Activated CD8-positive, alpha-beta T cell treated with anti-CD3 and anti-CD28 coated beads for 36 hours (primary cell): Measurements from ENCODE around the gene GCAT. TPM values are rescaled to one million over a fixed set of nuclear protein-coding genes. Genes with fewer than 3 reads are reported as not detected.

ENCODE experiments used
- ATAC-seq: fragments of 200-7000 bp; cut with Tn5 transposase; one replicate; pipeline ENCODE4 v1.10.0; 2021; ENCODE audit warnings: mild to moderate bottlenecking, moderate library complexity
- CTCF ChIA-PET: fragments of 350-600 bp; sonication (Branson Sonifier 250); formaldehyde crosslinking; loops from one replicate; lab custom pipeline; 2021; ENCODE audit warnings: antibody characterized with exemption; lab: Charles Lee
- POLR2A ChIA-PET: fragments of 350-600 bp; sonication (Branson Sonifier 250); formaldehyde crosslinking; loops from one replicate; lab custom pipeline; 2021; ENCODE audit warnings: antibody characterized with exemption; lab: Charles Lee
- DNase-seq: peaks from one replicate; pipeline ENCODE4 v3.0.0-alpha.2; 2020
- H3K27ac Mint-ChIP-seq: one replicate; pipeline ENCODE4 v1.8.0; 2021; ENCODE audit warnings: mild to moderate bottlenecking, mixed read lengths
- H3K27me3 Mint-ChIP-seq: one replicate; pipeline ENCODE4 v1.8.0; 2021; ENCODE audit warnings: mixed read lengths
- H3K36me3 Mint-ChIP-seq: one replicate; pipeline ENCODE4 v1.8.0; 2021; ENCODE audit warnings: low read depth, mixed read lengths
- H3K4me1 Mint-ChIP-seq: one replicate; pipeline ENCODE4 v1.8.0; 2021; ENCODE audit warnings: low read depth, mixed read lengths
- H3K4me3 Mint-ChIP-seq: one replicate; pipeline ENCODE4 v1.8.0; 2021; ENCODE audit warnings: mild to moderate bottlenecking, moderate library complexity, mixed read lengths
- H3K9me3 Mint-ChIP-seq: one replicate; pipeline ENCODE4 v1.8.0; 2021; ENCODE audit warnings: mixed read lengths
- intact Hi-C: fragments of 100-400 bp; cut with micrococcal nuclease; formaldehyde crosslinking; loops from one replicate; pipeline ENCODE4 v1.10.0; 2022
- total RNA-seq, 2 experiments: library from RNA; stranded (reverse); gene quantifications; one replicate each; pipeline ENCODE4 v1.2.3, GENCODE V29; 2021
- TF ChIP-seq, protein P1 (sequence below): fragments of 200-600 bp; IDR thresholded peaks from one replicate; pipeline ENCODE4 v1.8.0; 2022; ENCODE audit warnings: antibody characterized with exemption, mild to moderate bottlenecking

Gene GCAT
- total RNA-seq, 2 experiments from 2014 or later: 19.0 to 20.4 TPM

DNA sequence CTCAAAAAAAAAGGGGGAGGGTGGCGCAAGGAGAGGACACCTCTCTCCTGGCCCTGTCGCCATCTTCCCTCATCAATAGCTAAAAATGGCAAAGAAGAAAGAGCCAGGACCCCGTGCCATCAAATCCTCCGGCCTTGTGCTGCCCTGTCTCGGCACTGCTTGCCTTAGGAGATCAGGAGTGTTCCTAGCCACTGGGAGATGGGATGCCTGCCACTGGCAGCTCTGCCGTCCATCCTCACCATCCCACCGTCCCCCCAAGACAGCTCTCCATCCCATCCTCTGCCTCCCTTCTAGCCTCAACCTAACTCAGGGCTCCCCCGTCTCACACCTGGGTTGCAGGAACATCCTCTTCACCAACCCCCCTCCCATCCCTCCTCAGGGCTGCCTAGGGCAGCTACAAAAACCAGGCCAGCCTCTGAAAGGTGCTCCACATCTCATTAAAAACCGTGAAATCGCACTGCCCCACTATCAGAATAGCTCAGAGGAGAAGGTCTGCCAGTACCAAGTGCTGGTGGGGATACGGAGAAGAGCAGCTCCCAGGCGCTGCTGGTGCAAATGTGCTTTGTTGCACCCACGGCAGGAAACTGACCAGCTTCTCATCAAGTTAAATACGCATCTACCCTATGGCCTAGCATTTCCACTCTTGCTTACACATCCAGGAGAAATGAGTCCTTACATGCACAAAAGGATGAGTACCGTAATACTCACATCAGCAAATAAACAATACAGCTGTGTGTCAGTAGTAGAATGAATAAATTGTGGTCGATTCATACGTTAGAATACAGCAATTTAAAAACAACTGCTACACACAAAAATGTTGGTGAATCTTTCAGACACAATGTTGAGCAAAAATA is 31.7 kb upstream of the GCAT start:
- ChIA-PET CTCF (interaction anchor here (1.0 kb wide), 1 partner anchor 41 kb away, joined by 3 read pairs; no protein-coding TSS in a partner anchor), POLR2A (interaction anchor here (0.8 kb wide), 1 partner anchor 79 kb away, joined by 3 read pairs; the partner anchor contains the start of gene TRIOBP)
- intact Hi-C loops: no loop called here
- Mint-ChIP-seq H3K4me1 (no peaks in the 10 kb centered on the region), H3K36me3 (no peaks in the 10 kb centered on the region), H3K9me3 (no peaks in the 10 kb centered on the region), H3K27me3 (no peaks in the 10 kb centered on the region), H3K27ac (no peak overlapping the region), H3K4me3 (no peak overlapping the region)
- ATAC-seq (no peak), DNase-seq (no peak)
- TF ChIP-seq, protein P1, sequence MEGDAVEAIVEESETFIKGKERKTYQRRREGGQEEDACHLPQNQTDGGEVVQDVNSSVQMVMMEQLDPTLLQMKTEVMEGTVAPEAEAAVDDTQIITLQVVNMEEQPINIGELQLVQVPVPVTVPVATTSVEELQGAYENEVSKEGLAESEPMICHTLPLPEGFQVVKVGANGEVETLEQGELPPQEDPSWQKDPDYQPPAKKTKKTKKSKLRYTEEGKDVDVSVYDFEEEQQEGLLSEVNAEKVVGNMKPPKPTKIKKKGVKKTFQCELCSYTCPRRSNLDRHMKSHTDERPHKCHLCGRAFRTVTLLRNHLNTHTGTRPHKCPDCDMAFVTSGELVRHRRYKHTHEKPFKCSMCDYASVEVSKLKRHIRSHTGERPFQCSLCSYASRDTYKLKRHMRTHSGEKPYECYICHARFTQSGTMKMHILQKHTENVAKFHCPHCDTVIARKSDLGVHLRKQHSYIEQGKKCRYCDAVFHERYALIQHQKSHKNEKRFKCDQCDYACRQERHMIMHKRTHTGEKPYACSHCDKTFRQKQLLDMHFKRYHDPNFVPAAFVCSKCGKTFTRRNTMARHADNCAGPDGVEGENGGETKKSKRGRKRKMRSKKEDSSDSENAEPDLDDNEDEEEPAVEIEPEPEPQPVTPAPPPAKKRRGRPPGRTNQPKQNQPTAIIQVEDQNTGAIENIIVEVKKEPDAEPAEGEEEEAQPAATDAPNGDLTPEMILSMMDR: no peak

DNA sequence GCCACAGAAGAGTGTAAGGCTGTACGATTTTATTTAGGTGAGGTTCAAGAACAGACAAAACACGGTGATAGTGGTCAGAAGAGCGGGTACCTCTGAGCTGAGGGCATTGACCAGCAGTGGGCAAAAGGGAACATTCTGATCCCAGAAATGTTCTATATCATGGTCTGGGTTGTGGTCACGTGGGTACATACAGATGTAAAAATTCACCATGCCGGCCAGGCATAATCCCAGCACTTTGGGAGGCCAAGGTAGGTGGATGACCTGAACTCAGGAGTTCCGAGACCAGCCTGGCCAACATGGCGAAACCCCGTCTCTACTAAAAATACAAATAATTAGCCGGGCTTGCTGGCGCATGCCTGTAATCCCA is 31.1 kb upstream of the GCAT start:
- no peak for ATAC-seq

DNA sequence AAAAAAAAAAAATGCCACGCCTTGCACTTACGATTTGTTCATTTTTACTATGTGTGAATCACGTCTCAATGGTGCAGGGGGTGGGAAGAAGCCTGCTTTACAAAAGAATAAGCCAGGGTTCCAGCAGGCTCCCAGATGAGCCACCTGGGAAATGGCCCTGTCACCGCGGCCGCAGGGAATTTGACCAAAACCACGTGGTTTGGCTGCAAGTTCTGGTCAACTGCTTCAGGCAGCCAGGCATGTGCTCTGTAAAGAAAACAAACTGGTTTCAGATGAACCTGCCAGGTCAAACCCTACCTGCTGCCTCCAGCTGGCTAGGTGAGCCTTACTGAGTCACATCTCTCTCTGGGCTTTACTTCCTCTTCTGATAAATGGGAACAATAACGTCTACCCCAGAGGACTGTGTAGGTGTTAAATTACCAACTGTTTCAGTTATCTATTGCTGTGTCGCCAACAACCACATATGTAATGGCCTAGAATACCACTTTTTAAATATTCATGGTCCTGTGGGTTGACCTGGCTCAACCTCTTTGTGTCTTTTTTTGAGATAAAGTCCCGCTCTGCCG is 30.5 kb upstream of the GCAT start:
- CTCF ChIA-PET: interaction anchor here (1.0 kb wide), 1 partner anchor 86 kb away, joined by 3 read pairs; no protein-coding TSS in a partner anchor
- no peaks in the 10 kb centered on the region for H3K27me3 Mint-ChIP-seq
- POLR2A ChIA-PET: interaction anchor here (0.7 kb wide), 1 partner anchor 11 kb away, joined by 3 read pairs; no protein-coding TSS in a partner anchor
- ATAC-seq (no peak), DNase-seq (no peak)
- H3K27ac Mint-ChIP-seq: no peak overlapping the region
- intact Hi-C loops: no loop called here
- H3K9me3 Mint-ChIP-seq: no peaks in the 10 kb centered on the region
- no peak overlapping the region for H3K4me3 Mint-ChIP-seq
- no peaks in the 10 kb centered on the region for H3K36me3 Mint-ChIP-seq
- TF ChIP-seq, protein P1: no peak
- no peaks in the 10 kb centered on the region for H3K4me1 Mint-ChIP-seq

More for the DNA sequence above, 31.1 kb upstream of the GCAT start:
- no peaks in the 10 kb centered on the region for H3K27me3 Mint-ChIP-seq
- ChIA-PET CTCF (interaction anchor here (1.0 kb wide), 2 partner anchors 41 to 87 kb away, joined by 3 read pairs; no protein-coding TSS in a partner anchor), POLR2A (interaction anchor here (0.8 kb wide), 1 partner anchor 79 kb away, joined by 3 read pairs; the partner anchor contains the start of gene TRIOBP)
- no peak overlapping the region for H3K4me3 Mint-ChIP-seq
- H3K36me3 Mint-ChIP-seq: no peaks in the 10 kb centered on the region
- intact Hi-C loops: no loop called here
- DNase-seq: no peak
- H3K27ac Mint-ChIP-seq: no peak overlapping the region
- TF ChIP-seq, protein P1: no peak
- no peaks in the 10 kb centered on the region for H3K9me3 Mint-ChIP-seq
- no peaks in the 10 kb centered on the region for H3K4me1 Mint-ChIP-seq

DNA sequence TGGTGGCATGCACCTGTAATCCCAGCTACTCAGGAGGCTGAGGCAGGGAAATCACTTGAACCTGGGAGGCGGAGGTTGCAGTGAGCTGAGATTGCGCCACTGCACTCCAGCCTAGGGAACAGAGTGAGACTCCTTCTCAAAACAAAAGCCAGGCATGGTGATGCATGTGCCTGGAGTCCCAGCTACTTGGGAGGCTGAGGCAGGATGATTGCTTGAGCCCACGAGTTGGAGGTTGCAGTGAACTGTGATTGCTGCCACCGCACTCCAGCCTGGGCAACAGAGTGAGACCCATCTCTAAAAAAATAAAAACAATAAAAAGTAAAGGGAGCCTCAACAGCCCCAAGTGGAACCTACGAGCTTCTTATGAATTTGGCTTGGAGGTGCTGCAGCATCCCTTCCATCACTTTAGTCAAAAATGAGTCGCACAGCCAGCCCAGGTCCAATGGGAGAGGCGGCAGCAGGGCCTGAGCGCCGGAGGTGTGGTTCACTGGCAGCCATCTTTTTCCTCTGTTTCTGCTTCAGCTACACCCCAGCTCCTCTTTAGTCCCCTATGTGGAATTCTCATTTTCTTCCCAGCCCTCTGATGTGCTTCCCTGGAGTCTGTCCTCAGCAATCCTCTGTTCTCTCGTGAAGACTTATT is 29.2 kb upstream of the GCAT start:
- H3K27ac Mint-ChIP-seq: no peak overlapping the region
- no peaks in the 10 kb centered on the region for H3K27me3 Mint-ChIP-seq
- H3K4me1 Mint-ChIP-seq: no peaks in the 10 kb centered on the region
- DNase-seq (no peak), ATAC-seq (no peak)
- POLR2A ChIA-PET: interaction anchor here (0.8 to 1.4 kb wide), 3 partner anchors 10 to 262 kb away, joined by 3 read pairs; no protein-coding TSS in a partner anchor
- no peaks in the 10 kb centered on the region for H3K36me3 Mint-ChIP-seq
- CTCF ChIA-PET: interaction anchor here (1.2 kb wide), 1 partner anchor 11 kb away, joined by 4 read pairs; no protein-coding TSS in a partner anchor
- H3K9me3 Mint-ChIP-seq: no peaks in the 10 kb centered on the region
- H3K4me3 Mint-ChIP-seq: no peak overlapping the region
- TF ChIP-seq, protein P1: no peak
- intact Hi-C loops: no loop called here
